ENCODE data around the gene PKHD1.

PKHD1 gene

DNA sequence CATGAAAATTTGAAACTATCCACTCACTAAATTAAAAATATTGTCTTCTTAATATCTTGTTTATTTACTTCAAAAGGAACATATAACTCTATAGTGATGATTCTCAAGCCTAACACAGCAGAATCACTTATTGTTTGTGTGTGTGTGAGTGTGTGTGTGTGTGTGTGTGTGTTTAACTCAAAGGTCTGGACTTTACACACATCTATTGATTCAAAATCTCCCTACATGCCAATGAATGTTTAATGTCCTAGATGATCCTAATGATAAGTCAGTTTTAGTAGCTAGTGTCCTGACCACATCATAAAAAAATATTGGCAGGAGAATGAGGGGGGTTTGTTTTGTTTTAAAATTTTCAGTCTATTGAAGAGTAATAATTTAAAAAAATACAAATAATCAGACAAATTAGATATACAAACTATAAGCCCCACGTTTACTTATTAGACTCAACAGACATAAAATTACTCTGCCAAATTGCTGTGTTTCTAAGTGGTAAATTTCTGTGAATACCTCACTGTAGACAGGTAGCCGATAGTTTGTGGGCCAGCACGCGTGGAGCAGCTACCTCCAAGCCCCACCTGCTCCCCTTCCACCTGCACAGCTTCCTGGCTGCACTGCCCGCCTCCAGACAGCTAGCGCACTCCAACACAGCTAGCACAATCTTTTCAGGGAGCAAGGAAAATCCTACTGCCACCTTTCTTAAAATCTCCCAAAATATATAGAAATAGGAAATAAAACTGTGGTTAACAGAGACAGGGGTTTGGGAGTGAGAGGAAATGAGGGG lies 349.6 kb downstream of the PKHD1 start:
- DNase-seq (ENCODE audit: insufficient read length, low spot score): no peak
- FAIRE-seq: no peak
- no peak for TF ChIP-seq POLR2A (IDR thresholded peaks at IDR 0.05; ENCODE audit: low read depth, low read length)

- no peak for TF ChIP-seq POLR2A (IDR thresholded peaks at IDR 0.05; ENCODE audit: low read depth, low read length)
- no peak for DNase-seq (ENCODE audit: insufficient read length, low spot score)
- no peak for FAIRE-seq
Measured at GRCh38 chr6:51725155-51725554, 362.3 kb downstream of the PKHD1 start.

DNA sequence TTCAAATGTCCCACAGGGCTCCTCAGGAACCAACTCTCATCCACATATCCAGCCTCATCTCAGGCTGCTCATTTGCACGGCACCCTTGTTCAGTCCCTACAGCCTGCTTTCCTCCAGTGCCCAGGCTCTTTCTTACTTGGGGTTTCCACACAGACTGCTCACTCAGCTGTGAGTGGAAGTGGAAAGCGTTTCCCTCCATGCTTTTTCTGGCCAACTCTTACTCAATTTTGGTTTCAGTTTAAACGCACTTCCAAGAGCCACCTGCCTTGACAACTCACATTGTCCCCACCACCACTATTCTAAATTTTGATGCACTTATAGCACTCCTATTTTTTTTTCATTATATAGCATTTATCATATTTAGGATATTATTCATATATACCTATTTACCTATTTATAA lies 367.1 kb downstream of the PKHD1 start:
- DNase-seq (ENCODE audit: insufficient read length, low spot score): no peak
- no peak for FAIRE-seq

DNA sequence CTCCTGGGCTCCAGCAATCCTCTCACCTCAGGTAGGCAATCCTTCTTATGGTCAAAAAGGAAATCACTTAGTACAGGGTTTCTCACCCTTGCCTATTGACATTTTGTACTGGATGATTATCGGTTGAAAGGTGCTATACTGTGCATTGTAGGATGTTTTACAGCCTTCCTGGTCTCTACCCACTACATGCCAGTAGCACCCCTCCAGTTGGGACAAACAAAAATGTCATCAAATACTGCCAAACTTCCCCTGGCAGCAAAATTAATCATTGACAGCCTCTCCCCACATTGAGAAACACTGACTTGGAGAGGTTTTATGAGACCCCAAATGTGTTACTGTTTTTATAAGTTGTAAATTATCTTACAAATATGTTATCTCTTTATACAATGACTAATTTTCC lies 368.1 kb downstream of the PKHD1 start:
- FAIRE-seq (no peak), DNase-seq (ENCODE audit: insufficient read length, low spot score) (no peak)
- TF ChIP-seq POLR2A (IDR thresholded peaks at IDR 0.05; ENCODE audit: low read depth, low read length): no peak

More for the DNA sequence above, 367.1 kb downstream of the PKHD1 start:
- TF ChIP-seq POLR2A (IDR thresholded peaks at IDR 0.05; ENCODE audit: low read depth, low read length): no peak

DNA sequence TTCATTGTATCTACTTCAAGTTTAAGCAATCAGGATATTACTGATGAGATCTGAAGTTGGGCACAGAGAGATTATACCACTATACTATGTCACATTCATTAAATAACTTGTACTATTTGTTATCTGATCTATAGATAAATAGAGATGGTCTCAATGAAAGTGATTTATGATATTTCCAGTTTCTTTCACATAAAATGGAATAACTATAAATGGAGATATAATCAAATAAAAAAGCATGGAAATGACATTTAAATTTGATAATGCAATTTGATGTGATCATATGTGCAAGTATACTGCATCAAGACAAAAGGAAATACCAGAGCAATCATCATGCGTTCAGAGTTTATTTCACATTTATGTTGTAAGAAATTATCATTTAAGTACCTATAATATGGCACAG lies 368.9 kb downstream of the PKHD1 start:
- TF ChIP-seq POLR2A (IDR thresholded peaks at IDR 0.05; ENCODE audit: low read depth, low read length): no peak
- DNase-seq (ENCODE audit: insufficient read length, low spot score) (no peak), FAIRE-seq (no peak)

DNA sequence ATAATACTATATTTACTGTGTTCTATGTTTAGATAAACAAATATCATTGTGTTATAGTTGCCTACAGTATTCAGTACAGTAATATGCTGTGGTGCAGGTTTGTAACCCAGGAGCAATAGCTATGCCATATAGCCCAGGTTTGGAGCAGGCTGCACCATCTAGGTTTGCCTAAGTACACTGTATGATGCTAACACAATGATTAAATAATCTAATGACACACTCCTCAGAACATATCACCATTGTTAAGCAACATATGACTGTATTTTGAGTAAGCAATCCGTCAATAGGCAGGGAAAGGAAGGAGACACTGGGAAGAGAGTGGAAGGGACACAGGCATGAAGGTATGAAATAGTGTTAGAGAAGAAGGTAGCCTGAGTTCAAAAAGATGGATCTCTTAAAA lies 369.9 kb downstream of the PKHD1 start:
- DNase-seq (ENCODE audit: insufficient read length, low spot score): no peak
- FAIRE-seq: no peak
- TF ChIP-seq POLR2A (IDR thresholded peaks at IDR 0.05; ENCODE audit: low read depth, low read length): no peak

DNA sequence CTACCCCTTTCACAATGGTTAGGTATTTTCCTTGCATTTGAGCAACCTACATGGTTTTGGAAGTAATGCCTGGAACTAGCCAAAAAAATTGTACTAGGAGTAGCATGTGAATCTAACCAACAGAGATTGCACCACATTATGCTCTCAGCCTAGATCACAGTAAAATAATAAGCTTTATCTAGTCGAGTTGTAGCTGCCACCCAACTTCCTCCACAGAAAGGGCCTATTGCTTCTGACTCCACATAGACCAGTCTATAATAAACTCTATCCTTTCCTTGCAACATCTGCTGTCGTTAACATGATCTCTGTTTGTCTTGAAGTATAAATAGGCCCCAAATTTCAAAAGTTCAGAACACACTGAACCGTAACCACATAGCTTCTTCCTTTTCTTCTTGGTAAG lies 375.5 kb downstream of the PKHD1 start:
- no peak for DNase-seq (ENCODE audit: insufficient read length, low spot score)
- FAIRE-seq: no peak
- TF ChIP-seq POLR2A (IDR thresholded peaks at IDR 0.05; ENCODE audit: low read depth, low read length): no peak

- no peak for TF ChIP-seq POLR2A (IDR thresholded peaks at IDR 0.05; ENCODE audit: low read depth, low read length)
- DNase-seq (ENCODE audit: insufficient read length, low spot score) (no peak), FAIRE-seq (no peak)
Measured at GRCh38 chr6:51706086-51706485, 381.3 kb downstream of the PKHD1 start.

DNA sequence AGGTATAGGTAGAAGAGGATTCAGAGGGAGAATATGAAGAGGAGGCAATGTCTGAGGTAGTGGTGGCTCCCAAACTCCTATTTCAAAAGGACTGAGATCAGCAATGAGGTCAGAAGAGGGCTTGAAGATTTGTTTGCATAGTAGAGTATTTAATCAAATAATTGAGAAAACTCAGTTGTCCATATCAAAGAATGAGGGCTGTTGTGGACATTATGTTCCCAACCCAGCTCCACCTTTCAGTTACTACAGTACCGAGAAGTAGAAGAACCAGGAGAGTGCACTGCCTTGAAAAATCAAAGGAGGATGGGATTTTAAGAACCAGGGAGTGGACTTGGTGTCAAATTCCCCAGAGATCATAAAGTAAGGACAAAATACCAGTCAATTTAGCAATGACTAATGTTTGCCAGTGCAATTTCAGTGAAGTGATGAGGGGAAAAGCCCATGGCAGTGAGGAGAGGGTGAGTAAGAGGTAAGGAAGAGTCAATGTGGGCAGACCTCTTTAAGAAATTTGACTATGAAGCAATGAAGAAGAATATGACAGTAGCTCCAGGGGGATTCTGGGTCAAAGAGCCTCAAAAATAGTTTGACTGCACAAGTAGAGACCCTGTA lies 382.4 kb downstream of the PKHD1 start:
- TF ChIP-seq POLR2A (IDR thresholded peaks at IDR 0.05; ENCODE audit: low read depth, low read length): no peak
- no peak for FAIRE-seq
- no peak for DNase-seq (ENCODE audit: insufficient read length, low spot score)

DNA sequence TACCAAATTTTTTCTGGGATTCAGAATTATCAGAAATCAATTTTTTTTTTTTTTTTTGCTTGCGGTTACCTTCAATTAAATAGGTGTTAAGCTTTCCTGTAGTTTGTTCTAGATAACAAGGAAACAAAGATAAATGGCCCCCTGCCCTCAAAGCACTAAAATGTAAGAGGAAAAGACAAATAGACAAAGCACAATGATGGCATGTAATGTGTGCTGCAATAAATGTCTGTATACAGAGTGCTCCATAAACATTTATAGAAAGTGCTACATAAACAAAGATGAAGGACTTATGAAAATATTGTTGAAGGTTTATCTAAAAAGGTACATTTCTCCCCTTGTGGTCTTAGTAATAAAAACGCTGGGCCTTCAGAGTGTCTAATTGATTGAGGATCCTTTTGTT lies 384.6 kb downstream of the PKHD1 start:
- FAIRE-seq: no peak
- no peak for TF ChIP-seq POLR2A (IDR thresholded peaks at IDR 0.05; ENCODE audit: low read depth, low read length)
- DNase-seq (ENCODE audit: insufficient read length, low spot score): no peak

DNA sequence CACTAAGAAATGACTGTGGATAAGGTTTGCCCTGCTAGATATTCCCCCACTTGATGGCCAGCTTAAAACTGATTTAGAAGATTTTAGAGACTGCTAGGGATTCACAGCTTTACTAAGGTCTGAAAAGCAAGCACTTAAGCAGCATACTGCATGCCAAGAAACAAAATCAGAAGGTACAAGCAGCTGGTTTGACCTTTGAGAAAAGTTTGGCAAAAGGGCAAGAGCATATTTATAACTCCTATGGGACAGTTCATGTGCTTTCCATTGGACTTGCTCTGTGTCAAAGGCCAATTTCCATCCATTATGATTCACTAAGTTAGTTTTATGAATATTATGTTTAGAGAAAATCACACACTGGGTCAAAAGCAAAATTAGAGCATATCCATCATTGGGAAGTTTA lies 402.8 kb downstream of the PKHD1 start:
- FAIRE-seq (no peak), DNase-seq (ENCODE audit: insufficient read length, low spot score) (no peak)
- no peak for TF ChIP-seq POLR2A (IDR thresholded peaks at IDR 0.05; ENCODE audit: low read depth, low read length)

DNA sequence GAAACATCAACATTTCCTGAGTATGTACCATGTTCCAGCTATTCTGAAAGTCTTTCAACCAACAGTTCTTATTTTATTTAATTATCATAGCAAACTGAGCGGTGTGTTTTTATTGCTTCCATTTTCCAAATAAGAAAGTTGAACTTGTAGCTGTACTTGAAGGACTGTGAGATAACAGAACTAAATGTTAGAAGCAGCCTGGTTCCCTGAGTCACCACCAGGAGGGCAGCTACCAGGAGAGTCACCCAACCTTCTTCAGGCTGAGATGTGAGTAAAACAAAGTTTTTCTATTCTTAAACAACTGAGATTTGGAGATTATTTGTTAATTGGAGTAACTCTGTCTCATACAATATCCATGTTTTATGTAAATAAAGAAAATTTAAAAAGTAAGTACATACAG lies 403.4 kb downstream of the PKHD1 start:
- FAIRE-seq (no peak), DNase-seq (ENCODE audit: insufficient read length, low spot score) (no peak)
- no peak for TF ChIP-seq POLR2A (IDR thresholded peaks at IDR 0.05; ENCODE audit: low read depth, low read length)

GRCh38 chr6:51678905-51679620 lies 408.4 kb downstream of the PKHD1 start:
- FAIRE-seq (no peak), DNase-seq (ENCODE audit: insufficient read length, low spot score) (no peak)
- TF ChIP-seq POLR2A (IDR thresholded peaks at IDR 0.05; ENCODE audit: low read depth, low read length): no peak

DNA sequence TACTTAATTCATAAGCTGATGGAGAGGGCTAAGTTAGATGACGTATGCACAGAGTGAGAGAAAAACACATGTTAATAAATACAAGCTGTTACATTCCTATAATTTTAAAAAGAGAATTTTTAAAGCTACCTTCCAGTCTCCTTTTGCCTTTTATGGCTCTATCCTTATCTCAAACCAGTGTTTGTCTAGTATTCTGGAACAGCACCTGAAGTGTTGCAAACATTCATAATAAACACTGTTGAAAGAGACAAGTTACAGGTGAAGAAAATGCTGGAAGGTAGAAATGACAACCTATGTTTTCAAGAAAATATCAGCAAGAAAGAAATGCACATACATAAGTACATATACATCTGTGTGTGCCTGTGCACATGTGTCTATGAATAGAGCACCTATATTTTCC lies 409.1 kb downstream of the PKHD1 start:
- TF ChIP-seq POLR2A (IDR thresholded peaks at IDR 0.05; ENCODE audit: low read depth, low read length): no peak
- FAIRE-seq (no peak), DNase-seq (ENCODE audit: insufficient read length, low spot score) (no peak)

GRCh38 chr6:51675922-51676275 lies 411.5 kb downstream of the PKHD1 start:
- no peak for FAIRE-seq
- DNase-seq (ENCODE audit: insufficient read length, low spot score): no peak
- no peak for TF ChIP-seq POLR2A (IDR thresholded peaks at IDR 0.05; ENCODE audit: low read depth, low read length)

Data from H54 (cell line).